ENCODE measurements around the gene FAM240A.
"Not testable (repeated sequence)": the region's sequence is repeated elsewhere in the genome, so short reads cannot be mapped to it uniquely, and the experiment has no call there.

The FAM240A gene

GRCh38 chr3:46612324-46612723 is at the start of gene FAM240A:
FAM240A (plus strand) TSS chr3:46612525; CDS start chr3:46612684, 159 bp downstream.
- no peaks in the 10 kb centered on the region for H3K4me1 Mint-ChIP-seq
- no peaks in the 10 kb centered on the region for H3K9me3 Mint-ChIP-seq
- DNase-seq (ENCODE audit: low spot score in 2 of 2) (no peak), ATAC-seq (no peak)
- H3K27ac Mint-ChIP-seq: no peak within 1 kb of the TSS
- no peaks in the 10 kb centered on the region for H3K36me3 Mint-ChIP-seq
- no peak within 1 kb of the TSS for H3K4me3 Mint-ChIP-seq

DNA sequence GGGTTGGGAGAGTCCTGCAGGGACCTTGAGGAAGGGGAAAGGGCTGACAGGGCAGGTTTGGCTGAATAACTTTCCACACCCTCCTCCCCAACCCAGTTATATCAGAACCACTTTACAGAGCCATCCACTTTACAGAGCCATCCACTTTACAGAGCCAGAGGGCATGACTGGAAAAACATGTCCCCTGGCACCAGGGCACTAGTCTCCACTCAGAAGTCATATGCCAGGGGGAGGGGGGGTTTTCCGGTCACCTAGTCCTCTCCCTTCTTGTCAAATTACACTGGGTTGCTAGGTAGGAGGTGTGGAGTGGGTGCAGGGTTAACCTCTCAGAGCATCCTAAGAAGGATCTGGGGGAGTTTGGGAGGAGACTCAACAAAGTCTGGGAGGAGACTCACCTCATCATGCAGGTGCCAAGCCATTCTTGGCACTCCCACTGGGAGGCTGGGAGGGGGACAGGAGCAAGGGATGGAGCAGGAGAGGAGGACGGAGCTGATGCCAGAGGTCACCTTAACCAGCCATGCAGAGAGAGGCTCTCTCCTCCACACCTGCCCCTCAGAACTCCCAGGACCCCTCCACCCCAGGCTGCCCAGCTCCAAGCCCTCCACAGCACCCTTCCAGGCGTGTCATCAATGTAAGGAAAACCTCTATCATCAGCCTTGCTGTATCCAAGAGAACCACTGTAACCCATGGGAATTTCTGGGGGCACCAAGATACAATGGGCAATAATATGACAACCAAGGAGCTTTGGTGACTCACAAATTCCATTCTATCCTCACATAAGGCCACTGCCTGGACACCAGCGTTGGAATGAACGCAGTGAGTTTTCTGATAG is 47.9 kb upstream of the FAM240A start:
- DNase-seq (ENCODE audit: low spot score in 2 of 2): no peak
- ATAC-seq: no peak
- Mint-ChIP-seq H3K36me3 (no peaks in the 10 kb centered on the region), H3K4me1 (peaks cover 14% of the 10 kb centered on the region), H3K27ac (peak overlapping the region; percentile 56), H3K9me3 (no peaks in the 10 kb centered on the region), H3K4me3 (no peak overlapping the region)

DNA sequence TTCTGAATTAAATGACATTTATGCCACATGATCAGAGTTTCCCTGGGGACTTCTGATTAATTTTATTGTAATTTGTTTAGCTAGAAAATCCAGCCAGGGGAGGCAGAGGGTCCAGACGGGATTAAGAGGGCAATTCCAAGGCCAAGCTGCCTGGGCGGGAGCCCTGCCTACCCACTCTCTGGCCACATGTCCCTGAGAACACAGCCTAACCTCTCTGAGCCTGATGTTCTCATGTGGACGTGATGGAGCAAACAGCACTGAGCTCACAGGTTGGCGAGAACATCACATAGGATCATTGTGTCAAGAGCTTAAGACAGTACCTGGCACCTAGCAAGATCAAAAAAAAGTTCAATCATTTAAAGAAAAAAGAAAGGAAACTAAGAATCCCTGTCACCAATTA is 47.2 kb upstream of the FAM240A start:
- no peak overlapping the region for H3K27ac Mint-ChIP-seq
- H3K9me3 Mint-ChIP-seq: no peaks in the 10 kb centered on the region
- ATAC-seq (no peak), DNase-seq (ENCODE audit: low spot score in 2 of 2) (no peak)
- no peaks in the 10 kb centered on the region for H3K36me3 Mint-ChIP-seq
- peak overlapping the region; percentile 51 for H3K4me3 Mint-ChIP-seq
- H3K4me1 Mint-ChIP-seq: peaks cover 14% of the 10 kb centered on the region

- Mint-ChIP-seq H3K4me1 (peaks cover 14% of the 10 kb centered on the region), H3K27ac (no peak overlapping the region), H3K36me3 (no peaks in the 10 kb centered on the region), H3K4me3 (peak overlapping the region; percentile 51), H3K9me3 (no peaks in the 10 kb centered on the region)
- ATAC-seq (no peak), DNase-seq (ENCODE audit: low spot score in 2 of 2) (no peak)
Measured at GRCh38 chr3:46565607-46566039, 46.7 kb upstream of the FAM240A start.

DNA sequence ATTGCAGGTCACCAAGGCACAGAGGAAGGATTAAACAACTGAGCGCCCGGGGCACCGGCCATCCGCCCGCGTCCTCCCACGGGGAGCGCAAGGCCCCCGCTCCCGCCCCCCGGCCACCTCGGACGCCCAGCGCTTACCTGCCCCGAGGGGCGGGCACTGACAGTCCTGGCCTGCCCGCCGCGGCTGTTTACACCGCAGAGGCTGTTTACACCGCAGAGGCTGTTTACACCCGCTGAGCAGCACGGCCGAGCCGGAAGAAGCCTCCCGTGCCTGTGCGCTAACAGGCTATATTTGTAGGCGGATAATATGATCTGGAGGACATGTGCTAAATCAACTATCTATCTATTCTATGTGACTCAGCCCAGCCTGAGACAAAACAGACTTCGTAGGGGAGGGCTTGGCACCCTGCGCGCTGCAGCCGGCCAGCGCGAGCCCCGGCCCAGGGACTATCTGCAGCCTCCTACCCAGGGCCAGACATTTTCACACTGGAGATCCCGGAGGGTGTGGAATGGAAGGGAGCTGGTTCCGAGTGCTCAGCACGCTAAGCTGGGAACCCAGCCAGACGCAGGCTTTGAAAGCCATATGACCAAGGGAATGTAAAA is 46.2 kb upstream of the FAM240A start, which contains the start of gene LRRC2:
Gene LRRC2, minus strand, starts transcription at position 263 of the 602 bp plus-strand sequence. CDS start 14,711 bp downstream, outside the sequence.
- Mint-ChIP-seq H3K36me3 (no peaks in the 10 kb centered on the region), H3K9me3 (no peaks in the 10 kb centered on the region), H3K4me3 (peak within 1 kb of the TSS; percentile 51), H3K4me1 (peaks cover 14% of the 10 kb centered on the region), H3K27ac (no peak within 1 kb of the TSS)
- no peak for DNase-seq (ENCODE audit: low spot score in 2 of 2)
- peak; percentile 70 for ATAC-seq

DNA sequence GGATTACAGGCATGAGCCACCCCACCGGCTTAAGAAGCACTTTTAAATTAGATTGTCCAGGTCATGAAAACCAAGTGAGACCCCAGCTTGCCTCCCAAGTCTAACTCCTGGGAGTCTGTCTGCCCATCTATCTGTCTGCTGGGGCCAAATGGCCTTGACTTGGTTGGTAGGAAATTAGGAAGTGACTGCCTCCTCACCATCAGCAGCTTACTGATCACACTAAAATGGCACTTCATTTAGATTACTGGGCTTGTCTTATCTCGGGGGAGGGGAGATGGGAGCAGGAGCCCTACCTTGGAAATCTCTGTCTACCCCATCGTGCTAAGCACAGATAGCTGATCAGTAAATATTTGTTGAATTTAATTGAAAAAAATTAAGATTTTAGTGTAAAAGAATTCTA is 40.6 kb upstream of the FAM240A start:
- no peaks in the 10 kb centered on the region for H3K4me1 Mint-ChIP-seq
- DNase-seq (ENCODE audit: low spot score in 2 of 2): no peak
- ATAC-seq: no peak
- H3K27ac Mint-ChIP-seq: no peak overlapping the region
- no peaks in the 10 kb centered on the region for H3K9me3 Mint-ChIP-seq
- no peak overlapping the region for H3K4me3 Mint-ChIP-seq
- H3K36me3 Mint-ChIP-seq: no peaks in the 10 kb centered on the region

DNA sequence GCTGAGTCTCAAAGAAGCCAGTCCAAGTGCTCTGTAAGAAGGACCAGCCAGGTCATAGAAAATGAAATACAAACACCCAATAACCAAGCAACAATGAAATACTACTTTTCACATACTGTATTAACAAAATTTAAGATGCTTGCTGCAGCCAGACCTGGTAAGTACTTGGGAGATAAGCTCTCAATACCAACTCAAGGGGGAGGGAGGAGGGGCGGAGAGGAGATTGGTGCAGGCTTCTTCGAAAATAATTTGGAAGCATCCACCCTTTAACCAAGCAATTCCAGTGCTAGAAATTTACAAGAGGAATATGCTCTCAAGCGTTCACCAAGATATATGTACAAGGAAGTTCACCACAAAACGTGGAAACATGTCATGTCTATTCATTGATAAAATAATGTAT is 38.6 kb upstream of the FAM240A start:
- ATAC-seq: no peak

GRCh38 chr3:46574243-46574646 is 38.1 kb upstream of the FAM240A start:
- no peaks in the 10 kb centered on the region for H3K36me3 Mint-ChIP-seq
- H3K9me3 Mint-ChIP-seq: no peaks in the 10 kb centered on the region
- no peak for DNase-seq (ENCODE audit: low spot score in 2 of 2)
- no peaks in the 10 kb centered on the region for H3K4me1 Mint-ChIP-seq
- no peak overlapping the region for H3K27ac Mint-ChIP-seq
- no peak overlapping the region for H3K4me3 Mint-ChIP-seq
- no peak for ATAC-seq

More for the DNA sequence above, 38.6 kb upstream of the FAM240A start:
- H3K27ac Mint-ChIP-seq: no peak overlapping the region
- H3K4me1 Mint-ChIP-seq: no peaks in the 10 kb centered on the region
- no peaks in the 10 kb centered on the region for H3K9me3 Mint-ChIP-seq
- H3K36me3 Mint-ChIP-seq: no peaks in the 10 kb centered on the region
- DNase-seq (ENCODE audit: low spot score in 2 of 2): no peak
- H3K4me3 Mint-ChIP-seq: no peak overlapping the region

DNA sequence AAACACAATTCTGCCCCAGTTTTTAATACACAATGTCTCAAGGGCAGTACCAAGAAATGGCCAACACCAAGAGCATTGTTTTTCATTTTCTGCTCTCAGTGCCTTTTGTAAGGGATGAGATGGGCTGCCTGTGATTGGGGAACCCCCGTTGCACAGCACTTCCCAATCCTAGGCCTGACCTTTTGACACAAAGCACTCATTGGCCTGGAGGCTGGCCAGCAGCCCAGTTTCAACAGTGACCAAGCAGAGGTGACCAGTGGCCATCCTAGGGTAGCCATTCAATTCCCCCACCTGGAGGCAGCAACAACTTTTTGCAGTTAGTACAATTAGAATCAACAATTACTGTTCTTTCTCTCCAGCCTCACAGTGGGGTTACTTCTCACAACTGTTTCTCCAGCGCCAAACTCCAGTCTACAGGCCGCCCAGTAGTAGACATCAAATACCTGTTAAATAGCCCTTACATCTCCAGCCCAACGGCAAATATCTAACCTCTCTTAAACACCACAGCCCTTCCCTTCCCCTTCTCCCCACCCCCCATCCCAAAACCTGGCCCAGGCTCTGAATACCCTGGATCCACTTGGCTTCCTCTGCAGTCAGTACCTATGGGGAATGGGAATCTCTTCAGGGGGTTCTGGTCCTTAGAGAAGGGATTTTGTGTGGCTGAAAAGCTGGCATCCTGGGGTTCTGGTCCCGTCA is 37.3 kb upstream of the FAM240A start:
- Mint-ChIP-seq H3K9me3 (no peaks in the 10 kb centered on the region), H3K4me1 (no peaks in the 10 kb centered on the region), H3K4me3 (no peak overlapping the region), H3K36me3 (no peaks in the 10 kb centered on the region), H3K27ac (no peak overlapping the region)
- DNase-seq (ENCODE audit: low spot score in 2 of 2) (no peak), ATAC-seq (no peak)

DNA sequence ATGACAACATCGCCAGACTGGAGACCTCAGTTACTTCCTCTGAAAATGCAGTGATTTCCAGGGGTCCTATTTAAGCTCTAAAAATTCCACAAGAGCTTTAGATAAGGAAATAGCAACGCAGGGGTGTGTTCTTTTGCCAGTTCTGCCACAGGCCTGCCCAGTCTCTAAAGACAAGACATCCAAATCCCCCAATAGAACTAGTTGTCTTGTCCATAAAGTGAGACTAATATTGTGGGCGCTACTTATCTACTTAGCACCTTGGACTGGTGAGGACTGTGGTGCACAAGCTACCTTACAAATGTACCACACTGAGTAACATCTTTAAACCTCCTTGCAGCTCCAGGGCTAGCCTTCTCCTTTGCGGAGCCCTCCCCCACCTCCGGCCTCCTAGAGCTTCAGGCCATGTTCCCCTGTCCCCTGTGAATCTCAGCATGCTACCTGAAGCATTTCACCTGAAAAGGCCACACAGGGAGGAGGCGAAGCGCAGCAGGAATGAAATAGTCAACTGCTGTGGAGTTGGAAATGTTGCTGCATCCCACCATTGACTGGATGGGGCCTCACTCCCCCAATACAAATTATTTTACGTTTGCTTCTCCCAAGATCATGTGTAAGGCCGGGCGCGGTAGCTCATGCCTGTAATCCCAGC is 36.6 kb upstream of the FAM240A start:
- Mint-ChIP-seq H3K9me3 (no peaks in the 10 kb centered on the region), H3K36me3 (no peaks in the 10 kb centered on the region), H3K4me3 (no peak overlapping the region), H3K4me1 (no peaks in the 10 kb centered on the region), H3K27ac (no peak overlapping the region)
- no peak for DNase-seq (ENCODE audit: low spot score in 2 of 2)
- no peak for ATAC-seq

GRCh38 chr3:46576386-46576785 is 35.9 kb upstream of the FAM240A start:
- H3K36me3 Mint-ChIP-seq: no peaks in the 10 kb centered on the region
- DNase-seq (ENCODE audit: low spot score in 2 of 2) (no peak), ATAC-seq (no peak)
- no peak overlapping the region for H3K27ac Mint-ChIP-seq
- no peaks in the 10 kb centered on the region for H3K4me1 Mint-ChIP-seq
- H3K4me3 Mint-ChIP-seq: no peak overlapping the region
- H3K9me3 Mint-ChIP-seq: no peaks in the 10 kb centered on the region

DNA sequence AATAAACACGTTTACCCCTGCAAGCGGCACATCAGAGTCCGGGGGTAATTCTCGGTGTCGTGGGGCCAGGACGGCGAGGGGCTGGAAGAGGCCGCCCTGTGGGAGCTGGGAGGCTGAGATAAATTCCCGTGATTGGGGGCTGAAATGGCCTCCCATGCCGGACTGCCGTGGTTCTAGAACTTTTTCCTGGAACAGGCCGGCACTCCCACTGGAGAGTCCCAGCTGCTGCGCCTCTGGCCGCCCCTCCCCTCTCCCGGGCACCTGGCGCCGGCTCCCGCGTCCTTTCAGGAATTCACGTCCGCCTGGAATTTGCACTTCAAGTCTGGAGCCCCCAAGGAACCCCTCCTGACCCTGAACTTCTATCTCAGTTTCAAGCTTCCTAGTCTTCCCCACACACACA is 35.4 kb upstream of the FAM240A start:
- Mint-ChIP-seq H3K27ac (no peak overlapping the region), H3K4me1 (no peaks in the 10 kb centered on the region), H3K36me3 (no peaks in the 10 kb centered on the region), H3K9me3 (no peaks in the 10 kb centered on the region), H3K4me3 (no peak overlapping the region)
- DNase-seq (ENCODE audit: low spot score in 2 of 2): no peak
- no peak for ATAC-seq

DNA sequence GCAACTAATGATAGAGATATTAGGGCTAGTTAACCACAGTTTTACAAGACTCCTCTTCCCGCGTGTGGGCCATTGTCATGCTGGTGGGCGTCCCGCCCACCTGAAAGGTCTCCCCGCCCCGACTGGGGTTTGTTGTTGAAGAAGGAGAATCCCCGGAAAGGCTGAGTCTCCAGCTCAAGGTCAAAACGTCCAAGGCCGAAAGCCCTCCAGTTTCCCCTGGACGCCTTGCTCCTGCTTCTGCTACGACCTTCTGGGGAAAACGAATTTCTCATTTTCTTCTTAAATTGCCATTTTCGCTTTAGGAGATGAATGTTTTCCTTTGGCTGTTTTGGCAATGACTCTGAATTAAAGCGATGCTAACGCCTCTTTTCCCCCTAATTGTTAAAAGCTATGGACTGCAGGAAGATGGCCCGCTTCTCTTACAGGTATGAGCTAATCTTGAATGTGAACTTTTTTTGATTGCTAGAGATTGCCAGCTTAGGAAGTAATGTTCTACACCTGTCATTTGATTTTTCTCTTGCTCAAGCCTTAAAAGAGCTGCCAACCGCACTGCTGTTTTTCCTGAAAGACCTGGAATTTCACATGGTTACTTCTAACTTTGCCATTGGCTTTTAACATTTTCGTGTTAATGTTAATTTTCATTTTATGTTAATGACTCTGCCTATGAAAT is 34.6 kb upstream of the FAM240A start:
- DNase-seq (ENCODE audit: low spot score in 2 of 2); ATAC-seq; H3K9me3 Mint-ChIP-seq; H3K36me3 Mint-ChIP-seq; H3K27ac Mint-ChIP-seq; H3K4me3 Mint-ChIP-seq; H3K4me1 Mint-ChIP-seq: not testable (repeated sequence)

- Mint-ChIP-seq H3K9me3 (no peaks in the 10 kb centered on the region), H3K4me3 (no peak overlapping the region), H3K27ac (no peak overlapping the region), H3K36me3 (no peaks in the 10 kb centered on the region), H3K4me1 (no peaks in the 10 kb centered on the region)
- ATAC-seq: no peak
- DNase-seq (ENCODE audit: low spot score in 2 of 2): no peak
Measured at GRCh38 chr3:46578973-46579755, 33.2 kb upstream of the FAM240A start.

Measured in stimulated activated effector memory CD8-positive, alpha-beta T cell treated with anti-CD3 and anti-CD28 coated beads, Interleukin-12 subunit alpha, Interleukin-12 subunit beta, amount 100 ng/mL, for 72 hours (primary cell).